GM18502 (cell line): ENCODE data around the gene HS1BP3.
A peak's percentile ranks its signal among the peaks of the same experiment; 100 is the strongest.

ENCODE experiments used
- ATAC-seq: cut with Tn5 transposase; IDR thresholded peaks from one replicate; pipeline ENCODE4 v1.9.1; 2021; ENCODE audit warnings: mild to moderate bottlenecking; ENCODE audit not compliant: unreplicated experiment, poor library complexity

Gene HS1BP3

GRCh38 chr2:20675701-20676352 is 24.9 kb upstream of the HS1BP3 start:
- ATAC-seq, result peak; percentile 73

- no peak for ATAC-seq
Observed at GRCh38 chr2:20674974-20675679, 24.2 kb upstream of the HS1BP3 start.

GRCh38 chr2:20674309-20674965 is 23.5 kb upstream of the HS1BP3 start:
- ATAC-seq, result no peak

GRCh38 chr2:20673686-20674308 is 22.9 kb upstream of the HS1BP3 start:
- ATAC-seq, result no peak

- ATAC-seq, result no peak
Observed at GRCh38 chr2:20672201-20672951, 21.5 kb upstream of the HS1BP3 start.

GRCh38 chr2:20671736-20672080 is 20.8 kb upstream of the HS1BP3 start:
- no peak for ATAC-seq

GRCh38 chr2:20671036-20671735 is 20.3 kb upstream of the HS1BP3 start:
- no peak for ATAC-seq

- ATAC-seq, result no peak
Observed at GRCh38 chr2:20670315-20671035, 19.6 kb upstream of the HS1BP3 start.

- ATAC-seq, result no peak
Observed at GRCh38 chr2:20669562-20670314, 18.8 kb upstream of the HS1BP3 start.

GRCh38 chr2:20668871-20669475 is 18.1 kb upstream of the HS1BP3 start:
- ATAC-seq, result no peak

- no peak for ATAC-seq
Observed at GRCh38 chr2:20668451-20668850, 17.6 kb upstream of the HS1BP3 start.

GRCh38 chr2:20667531-20668401 is 16.9 kb upstream of the HS1BP3 start:
- ATAC-seq, result peak; percentile 28

- peak; percentile 34 for ATAC-seq
Observed at GRCh38 chr2:20667151-20667530, 16.2 kb upstream of the HS1BP3 start.

- ATAC-seq, result peak; percentile 37
Observed at GRCh38 chr2:20666304-20667150, 15.6 kb upstream of the HS1BP3 start, which contains the start of gene GDF7. TSS of gene GDF7 (plus strand) at chr2:20667144. CDS start at chr2:20667240, 96 bp downstream.

GRCh38 chr2:20666005-20666303 is 15.1 kb upstream of the HS1BP3 start:
- peak; percentile 10 for ATAC-seq

GRCh38 chr2:20665243-20666004 is 14.5 kb upstream of the HS1BP3 start:
- ATAC-seq, result no peak
